Fibroblast of villous mesenchyme (primary cell): ENCODE measurements around the gene RYR2. TPM values are rescaled to one million over a fixed set of nuclear protein-coding genes. Genes with fewer than 3 reads are reported as not detected.

Experiments
- DNase-seq: peaks from one replicate; pipeline ENCODE4 v3.0.0-alpha.2; 2010; ENCODE audit warnings: low read depth
- H3K4me3 ChIP-seq: 2 replicates; pipeline ENCODE4 v1.5.1; 2011; ENCODE audit warnings: low read depth, mild to moderate bottlenecking, low read length
- total RNA-seq: library from RNA; depleted of rRNA; stranded (reverse); fragments of >200 nt; gene quantifications from 2 replicates; pipeline ENCODE4 v1.2.3, GENCODE V29; 2012
- TF ChIP-seq, protein P1 (sequence below): IDR thresholded peaks from 2 replicates; pipeline ENCODE4 v1.5.1; 2012; ENCODE audit warnings: low read depth, mild to moderate bottlenecking, low read length; ENCODE audit not compliant: insufficient read depth

The RYR2 gene
- total RNA-seq, 1 donor = not detected

DNA sequence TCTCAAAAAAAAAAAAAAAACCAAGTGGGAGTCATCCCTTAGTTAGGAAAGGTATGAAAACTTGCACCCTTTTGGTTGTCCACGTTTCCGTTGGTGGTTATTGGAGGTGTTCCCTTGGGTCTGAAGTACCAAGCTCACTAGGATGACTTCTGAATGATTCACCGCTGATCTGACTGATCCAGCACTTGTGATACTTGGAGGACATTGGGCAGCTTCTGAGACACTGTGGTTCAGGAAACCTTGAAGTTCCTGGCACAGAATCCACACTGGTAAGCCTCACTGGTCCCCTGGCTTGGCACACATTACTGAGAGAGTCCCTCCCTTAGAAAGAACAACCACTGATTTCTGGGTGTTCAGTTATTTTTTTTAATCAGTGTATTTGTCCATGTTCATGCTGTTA lies 91.9 kb downstream of the RYR2 start:
- TF ChIP-seq, protein P1, sequence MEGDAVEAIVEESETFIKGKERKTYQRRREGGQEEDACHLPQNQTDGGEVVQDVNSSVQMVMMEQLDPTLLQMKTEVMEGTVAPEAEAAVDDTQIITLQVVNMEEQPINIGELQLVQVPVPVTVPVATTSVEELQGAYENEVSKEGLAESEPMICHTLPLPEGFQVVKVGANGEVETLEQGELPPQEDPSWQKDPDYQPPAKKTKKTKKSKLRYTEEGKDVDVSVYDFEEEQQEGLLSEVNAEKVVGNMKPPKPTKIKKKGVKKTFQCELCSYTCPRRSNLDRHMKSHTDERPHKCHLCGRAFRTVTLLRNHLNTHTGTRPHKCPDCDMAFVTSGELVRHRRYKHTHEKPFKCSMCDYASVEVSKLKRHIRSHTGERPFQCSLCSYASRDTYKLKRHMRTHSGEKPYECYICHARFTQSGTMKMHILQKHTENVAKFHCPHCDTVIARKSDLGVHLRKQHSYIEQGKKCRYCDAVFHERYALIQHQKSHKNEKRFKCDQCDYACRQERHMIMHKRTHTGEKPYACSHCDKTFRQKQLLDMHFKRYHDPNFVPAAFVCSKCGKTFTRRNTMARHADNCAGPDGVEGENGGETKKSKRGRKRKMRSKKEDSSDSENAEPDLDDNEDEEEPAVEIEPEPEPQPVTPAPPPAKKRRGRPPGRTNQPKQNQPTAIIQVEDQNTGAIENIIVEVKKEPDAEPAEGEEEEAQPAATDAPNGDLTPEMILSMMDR = no peak
- H3K4me3 ChIP-seq = no peak overlapping the region
- DNase-seq = no peak

DNA sequence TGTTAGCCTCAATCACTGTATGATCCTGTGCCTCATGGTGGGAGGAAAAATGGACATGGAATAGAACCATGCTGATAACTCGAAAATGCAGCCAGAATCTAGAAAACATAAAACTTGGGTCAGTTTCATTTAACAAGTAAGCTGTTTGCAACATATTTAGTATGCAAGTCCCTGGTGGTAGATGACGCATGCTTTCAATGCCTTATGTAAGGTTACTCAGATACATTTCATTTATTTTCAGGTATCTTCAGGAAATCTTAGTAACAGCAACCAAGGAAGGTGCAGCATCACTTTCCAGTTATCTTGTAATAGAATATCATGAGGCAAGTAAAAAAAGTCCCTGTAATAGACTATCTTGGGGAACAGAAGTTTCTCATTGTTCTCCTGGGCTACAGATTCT lies 92.9 kb downstream of the RYR2 start:
- TF ChIP-seq, protein P1 = no peak
- H3K4me3 ChIP-seq = no peak overlapping the region
- DNase-seq = no peak

DNA sequence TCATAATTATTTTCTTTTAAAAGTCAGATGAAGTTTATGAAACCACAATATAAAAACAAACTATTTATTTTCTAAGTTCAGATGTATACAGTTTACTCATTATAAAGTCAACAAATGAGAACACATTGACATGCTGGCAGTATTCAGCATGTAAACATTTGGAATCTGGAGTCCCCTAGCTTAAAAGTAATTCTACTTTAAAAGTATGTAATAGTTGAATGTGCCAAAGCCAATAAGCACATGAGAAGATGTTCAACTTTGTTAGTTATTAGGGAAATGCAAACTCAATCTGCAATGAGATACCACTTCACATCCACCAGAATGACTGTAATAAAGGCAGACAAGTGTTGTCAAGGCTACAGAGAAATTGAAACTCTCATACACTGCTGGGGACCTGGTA lies 96.6 kb downstream of the RYR2 start:
- TF ChIP-seq, protein P1 = no peak
- H3K4me3 ChIP-seq = no peak overlapping the region
- DNase-seq = no peak

DNA sequence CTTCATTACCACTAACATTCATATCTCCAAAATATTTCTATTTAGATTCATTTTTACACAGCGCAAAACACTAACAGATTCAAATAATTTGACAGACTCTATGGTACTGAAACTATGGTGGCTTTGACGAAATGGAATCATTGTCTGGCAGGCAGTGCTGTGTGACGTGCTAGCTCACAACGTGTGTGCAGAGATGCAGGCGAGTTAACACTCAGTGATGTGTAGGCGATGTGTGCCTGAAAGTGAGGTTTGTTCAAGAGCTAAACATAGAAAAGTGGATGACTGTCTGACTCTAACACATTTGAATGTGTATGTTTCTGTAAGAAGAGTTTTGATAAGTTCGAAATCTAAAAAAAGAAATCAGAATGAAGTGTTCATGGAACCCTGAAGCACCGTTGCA lies 97.7 kb downstream of the RYR2 start:
- DNase-seq = no peak
- H3K4me3 ChIP-seq = no peak overlapping the region
- TF ChIP-seq, protein P1 = no peak

DNA sequence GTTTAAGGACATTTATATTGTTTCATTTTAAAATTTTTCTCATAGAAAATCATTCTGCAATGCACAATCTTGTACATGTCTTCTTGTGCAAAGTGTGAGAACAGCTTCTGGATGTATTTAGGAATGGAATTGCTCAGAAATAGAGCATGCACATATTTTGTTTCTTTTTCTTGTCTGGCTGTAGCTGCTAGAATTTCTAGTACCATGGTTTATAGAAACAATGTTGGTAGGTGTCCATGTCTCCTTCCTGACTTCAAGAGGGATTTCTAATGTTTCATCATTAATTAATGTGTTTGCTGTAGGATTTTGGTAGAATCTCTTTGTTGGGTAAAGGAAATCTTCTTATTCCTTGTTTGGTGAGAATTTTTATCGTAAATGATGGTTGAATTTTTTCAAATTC lies 99.0 kb downstream of the RYR2 start:
- no peak for DNase-seq
- TF ChIP-seq, protein P1 = no peak
- no peak overlapping the region for H3K4me3 ChIP-seq

DNA sequence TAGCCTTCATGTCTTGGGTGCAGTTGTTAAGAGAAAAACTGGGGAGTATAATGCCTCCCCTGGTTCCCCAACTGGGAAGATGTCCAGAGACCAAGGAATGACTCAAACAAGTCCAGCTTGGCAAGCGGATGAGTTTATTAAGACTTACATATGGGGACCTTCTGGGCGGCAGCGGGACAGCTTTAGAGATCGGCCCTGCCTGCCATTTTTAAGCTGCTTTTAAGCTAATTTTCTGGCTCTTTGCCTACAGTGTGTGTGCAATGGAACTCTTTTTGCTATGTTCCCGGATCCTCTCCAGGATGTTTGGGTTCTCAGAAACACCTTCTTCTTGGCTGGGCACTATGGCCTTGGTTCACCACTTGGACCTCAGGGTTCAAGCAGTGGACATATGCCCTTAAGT lies 99.5 kb downstream of the RYR2 start:
- TF ChIP-seq, protein P1 = no peak
- no peak overlapping the region for H3K4me3 ChIP-seq
- no peak for DNase-seq

DNA sequence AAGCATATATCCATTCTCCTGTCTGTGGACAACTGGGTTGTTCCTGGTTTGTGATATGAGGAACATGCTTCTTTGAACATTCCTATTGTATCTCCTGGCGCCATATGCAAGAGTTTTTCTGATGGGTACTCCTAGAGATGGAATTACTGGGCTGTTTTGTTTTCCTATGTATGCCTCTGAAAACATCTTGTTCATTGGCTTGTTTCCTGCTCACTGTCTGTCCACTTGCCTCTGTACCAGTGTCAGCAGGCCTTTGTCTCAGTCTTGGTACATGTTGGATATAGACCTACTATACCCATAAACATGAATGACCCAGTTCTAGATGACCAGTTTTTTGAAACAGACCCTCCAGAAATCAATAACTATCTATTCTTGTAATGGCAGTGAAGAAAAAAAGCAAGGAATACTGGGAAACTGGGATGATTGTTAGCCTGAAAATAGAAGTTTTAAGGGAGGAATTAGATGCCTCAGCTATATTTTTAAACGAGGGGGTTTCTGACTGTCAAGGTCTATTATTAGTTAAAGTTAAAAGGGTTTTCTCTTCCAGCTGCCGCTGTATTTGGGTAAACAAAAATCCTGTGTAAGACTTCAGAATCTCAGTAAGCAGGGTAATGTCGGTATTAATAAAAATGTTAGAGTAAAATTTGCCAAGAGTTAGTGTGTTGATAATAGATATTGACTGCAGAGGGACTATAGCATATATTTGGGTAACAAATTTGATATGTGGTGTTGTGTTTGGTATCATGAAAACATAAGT lies 103.6 kb downstream of the RYR2 start:
- TF ChIP-seq, protein P1 = no peak
- no peak for DNase-seq
- no peak overlapping the region for H3K4me3 ChIP-seq
